K562 (cell line): Measurements from ENCODE around the gene TIMP2.

Experiments
- ARID3B ChIP-seq: fragments of 250-450 bp; sonication (Bioruptor Pico); IDR thresholded peaks from 2 replicates; pipeline ENCODE4 v1.4.0; 2020; ENCODE audit warnings: borderline replicate concordance
- ETV6 ChIP-seq, 3 experiments: fragments of 150-350 bp in 1 of 3; sonication (generic) in 1 of 3; formaldehyde crosslinking in 1 of 3; IDR thresholded peaks; 2 replicates each; pipeline versions ENCODE4 v1.6.1 to v1.8.0; 2014 to 2022; ENCODE audit warnings: borderline replicate concordance in 2 of 3, low read depth in 2 of 3, antibody characterized with exemption in 1 of 3, low read length in 1 of 3, mild to moderate bottlenecking in 1 of 3, missing genetic modification reagents in 1 of 3
- HDAC6 ChIP-seq: IDR thresholded peaks from 2 replicates; pipeline ENCODE4 v1.6.1; 2012; ENCODE audit warnings: low read depth, mild to moderate bottlenecking, control low read depth, inconsistent platforms, low read length, moderate library complexity
- JUND ChIP-seq, 2 experiments: IDR thresholded peaks; 2 replicates in 1 of 2; 3 replicates in 1 of 2; pipeline ENCODE4 v1.6.1; 2011; ENCODE audit warnings: borderline replicate concordance in 2 of 2, low read depth in 2 of 2, low read length in 2 of 2, improper control_type of control experiment in 1 of 2, missing biosample characterization in 1 of 2, missing genetic modification characterization in 1 of 2, missing genetic modification reagents in 1 of 2
- POLR2A ChIP-seq: fragments of 450-650 bp; conservative IDR thresholded peaks from 2 replicates; pipeline ENCODE4 v1.6.1; 2016
- RAD21 ChIP-seq, 2 experiments: fragments of 250-450 bp in 1 of 2; fragments of 450-650 bp in 1 of 2; sonication (Bioruptor Pico) in 1 of 2; formaldehyde crosslinking in 1 of 2; IDR thresholded peaks in 1 of 2; conservative IDR thresholded peaks in 1 of 2; 2 replicates each; pipeline versions ENCODE4 v1.4.0 to v1.8.0; 2020 to 2022; ENCODE audit warnings: mild to moderate bottlenecking in 2 of 2, moderate library complexity in 1 of 2
- RFX5 ChIP-seq: IDR thresholded peaks from 2 replicates; pipeline ENCODE4 v1.6.1; 2011; ENCODE audit warnings: low read depth, mild to moderate bottlenecking, improper control_type of control experiment, low read length
- TBP ChIP-seq: optimal IDR thresholded peaks from 2 replicates; pipeline ENCODE3; 2011; ENCODE audit warnings: low read depth, low read length, improper control_type of control experiment
- ZBTB40 ChIP-seq, 2 experiments: fragments of 450-650 bp in 1 of 2; sonication (generic) in 1 of 2; formaldehyde crosslinking in 1 of 2; IDR thresholded peaks; 2 replicates each; pipeline versions ENCODE4 v1.7.1 to v1.9.0; 2016 to 2022; ENCODE audit warnings: inconsistent platforms in 1 of 2, mild to moderate bottlenecking in 1 of 2, missing genetic modification reagents in 1 of 2

- TF ChIP-seq JUND (IDR thresholded peaks at IDR 0.05; ENCODE audit: borderline replicate concordance, low read depth, low read length), result no peak
- no peak for TF ChIP-seq JUND (tag; IDR thresholded peaks at IDR 0.05; ENCODE audit: borderline replicate concordance, low read depth, low read length)
- TF ChIP-seq RFX5, result no peak
- no peak for TF ChIP-seq ZBTB40 (IDR thresholded peaks at IDR 0.05)
- TF ChIP-seq ZBTB40 (CRISPR knock-in tag; IDR thresholded peaks at IDR 0.05), result no peak
- TF ChIP-seq HDAC6, result no peak
- TF ChIP-seq RAD21 (CRISPR knock-in tag; conservative IDR thresholded peaks at IDR 0.05 in 1 of 2, IDR thresholded peaks at IDR 0.05 in 1 of 2), result no peak
- no peak for TF ChIP-seq TBP
- no peak for TF ChIP-seq POLR2A
- TF ChIP-seq ETV6 (IDR thresholded peaks at IDR 0.05; ENCODE audit: borderline replicate concordance in 1 of 2, low read depth in 2 of 2, low read length in 1 of 2), result no peak
- TF ChIP-seq ETV6 (CRISPR knock-in tag; IDR thresholded peaks at IDR 0.05; ENCODE audit: borderline replicate concordance), result no peak
- no peak for TF ChIP-seq ARID3B (CRISPR knock-in tag)
Observed at GRCh38 chr17:78901806-78902205, 23.4 kb downstream of the TIMP2 start.
